ENCODE measurements around the gene MANF.
"Not testable (repeated sequence)": the region's sequence is repeated elsewhere in the genome, so short reads cannot be mapped to it uniquely, and the experiment has no call there.

The MANF gene

GRCh38 chr3:51384726-51385473, at the start of gene MANF:
MANF (plus strand) TSS chr3:51385291; CDS start chr3:51385343, 52 bp downstream.
- DNase-seq (ENCODE audit: low read depth): peak; percentile 97

GRCh38 chr3:51336261-51336660, 48.8 kb upstream of the MANF start:
- no peak for DNase-seq (ENCODE audit: low read depth)

GRCh38 chr3:51337666-51338065, 47.4 kb upstream of the MANF start:
- no peak for DNase-seq (ENCODE audit: low read depth)

- DNase-seq (ENCODE audit: low read depth): no peak
Observed at GRCh38 chr3:51338632-51339031, 46.5 kb upstream of the MANF start.

GRCh38 chr3:51340013-51340829, 44.9 kb upstream of the MANF start:
- DNase-seq (ENCODE audit: low read depth): no peak

- no peak for DNase-seq (ENCODE audit: low read depth)
Observed at GRCh38 chr3:51340989-51341636, 44.0 kb upstream of the MANF start.

- no peak for DNase-seq (ENCODE audit: low read depth)
Observed at GRCh38 chr3:51343918-51344687, 41.0 kb upstream of the MANF start.

GRCh38 chr3:51350751-51351150, 34.3 kb upstream of the MANF start:
- no peak for DNase-seq (ENCODE audit: low read depth)

GRCh38 chr3:51353131-51353530, 32.0 kb upstream of the MANF start:
- no peak for DNase-seq (ENCODE audit: low read depth)

GRCh38 chr3:51353691-51354090, 31.4 kb upstream of the MANF start:
- DNase-seq (ENCODE audit: low read depth): no peak

- DNase-seq (ENCODE audit: low read depth): no peak
Observed at GRCh38 chr3:51354172-51354571, 30.9 kb upstream of the MANF start.

- DNase-seq (ENCODE audit: low read depth): no peak
Observed at GRCh38 chr3:51354731-51355615, 30.1 kb upstream of the MANF start.

- DNase-seq (ENCODE audit: low read depth): no peak
Observed at GRCh38 chr3:51355891-51356578, 29.1 kb upstream of the MANF start.

- no peak for DNase-seq (ENCODE audit: low read depth)
Observed at GRCh38 chr3:51357856-51358255, 27.2 kb upstream of the MANF start.

GRCh38 chr3:51358981-51359380, 26.1 kb upstream of the MANF start:
- DNase-seq (ENCODE audit: low read depth): no peak

- DNase-seq (ENCODE audit: low read depth): no peak
Observed at GRCh38 chr3:51360806-51361205, 24.3 kb upstream of the MANF start.

GRCh38 chr3:51361746-51362145, 23.3 kb upstream of the MANF start:
- DNase-seq (ENCODE audit: low read depth): no peak

- no peak for DNase-seq (ENCODE audit: low read depth)
Observed at GRCh38 chr3:51362476-51362875, 22.6 kb upstream of the MANF start.

GRCh38 chr3:51368276-51368675, 16.8 kb upstream of the MANF start:
- not testable (repeated sequence) for DNase-seq (ENCODE audit: low read depth)

GRCh38 chr3:51371943-51372557, 13.0 kb upstream of the MANF start:
- DNase-seq (ENCODE audit: low read depth): peak; percentile 41

Data from stimulated activated CD4-positive, alpha-beta T cell treated with anti-CD3 and anti-CD28 coated beads, Interleukin-2, amount 100 ng/mL, for 4 hours (primary cell).